RKO (cell line): ENCODE data around the gene TIFAB.
A peak's percentile ranks its signal among the peaks of the same experiment; 100 is the strongest.

Experiments used
- DNase-seq: peaks from one replicate; pipeline ENCODE4 v3.0.0-alpha.2; 2016; ENCODE audit warnings: low spot score

The TIFAB gene

DNA sequence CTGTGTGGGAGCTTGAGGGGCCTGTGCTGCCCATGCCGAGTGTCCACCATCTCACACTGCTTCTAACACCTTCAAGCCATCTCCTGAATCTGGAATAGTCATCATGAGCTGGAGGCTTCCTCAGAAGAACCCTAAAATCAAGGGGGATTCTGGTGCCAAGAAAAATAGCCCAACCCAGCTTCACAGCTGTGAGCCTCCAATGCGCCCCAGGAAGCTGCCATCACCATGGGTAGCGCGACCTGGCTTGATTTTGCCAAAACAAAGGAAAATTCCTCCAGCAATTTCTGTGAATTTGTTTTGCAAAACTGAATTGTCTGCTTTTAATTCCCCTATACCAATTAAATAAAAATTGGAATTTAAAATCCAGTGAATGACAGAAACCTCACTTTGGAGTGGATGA, 6.2 kb upstream of the TIFAB start:
- no peak for DNase-seq

DNA sequence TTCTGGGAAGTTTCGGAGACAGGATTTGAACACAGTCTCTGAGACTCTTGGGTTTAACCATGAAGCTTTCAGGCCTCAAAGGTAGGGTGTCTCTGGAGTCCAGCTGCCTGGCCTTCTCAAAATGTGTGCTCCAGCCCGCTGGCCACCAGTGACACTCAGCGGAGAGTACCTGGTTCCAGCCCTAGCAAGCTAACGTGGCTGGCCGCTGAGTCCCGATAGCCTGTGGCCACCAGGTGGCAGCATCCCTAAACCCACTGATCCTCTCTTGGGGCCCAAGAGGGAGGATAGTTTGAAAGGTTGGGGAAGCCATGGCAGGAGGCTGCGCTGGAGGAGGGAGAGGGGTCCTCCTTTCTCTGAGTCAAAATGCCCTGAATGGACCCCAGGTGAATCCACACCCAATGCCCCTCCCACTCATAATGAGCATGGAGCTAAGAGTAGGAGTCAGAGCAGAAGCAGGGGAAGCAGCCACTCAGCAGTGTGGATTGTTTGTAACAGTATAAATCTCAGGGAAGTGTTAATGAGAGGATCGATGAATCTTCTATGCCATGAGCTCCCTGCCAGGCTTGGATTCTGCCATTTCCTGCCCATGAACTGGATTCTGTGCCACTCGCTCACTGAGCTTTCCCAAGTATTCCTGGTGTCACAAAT, 5.4 kb upstream of the TIFAB start:
- peak; percentile 70 for DNase-seq

DNA sequence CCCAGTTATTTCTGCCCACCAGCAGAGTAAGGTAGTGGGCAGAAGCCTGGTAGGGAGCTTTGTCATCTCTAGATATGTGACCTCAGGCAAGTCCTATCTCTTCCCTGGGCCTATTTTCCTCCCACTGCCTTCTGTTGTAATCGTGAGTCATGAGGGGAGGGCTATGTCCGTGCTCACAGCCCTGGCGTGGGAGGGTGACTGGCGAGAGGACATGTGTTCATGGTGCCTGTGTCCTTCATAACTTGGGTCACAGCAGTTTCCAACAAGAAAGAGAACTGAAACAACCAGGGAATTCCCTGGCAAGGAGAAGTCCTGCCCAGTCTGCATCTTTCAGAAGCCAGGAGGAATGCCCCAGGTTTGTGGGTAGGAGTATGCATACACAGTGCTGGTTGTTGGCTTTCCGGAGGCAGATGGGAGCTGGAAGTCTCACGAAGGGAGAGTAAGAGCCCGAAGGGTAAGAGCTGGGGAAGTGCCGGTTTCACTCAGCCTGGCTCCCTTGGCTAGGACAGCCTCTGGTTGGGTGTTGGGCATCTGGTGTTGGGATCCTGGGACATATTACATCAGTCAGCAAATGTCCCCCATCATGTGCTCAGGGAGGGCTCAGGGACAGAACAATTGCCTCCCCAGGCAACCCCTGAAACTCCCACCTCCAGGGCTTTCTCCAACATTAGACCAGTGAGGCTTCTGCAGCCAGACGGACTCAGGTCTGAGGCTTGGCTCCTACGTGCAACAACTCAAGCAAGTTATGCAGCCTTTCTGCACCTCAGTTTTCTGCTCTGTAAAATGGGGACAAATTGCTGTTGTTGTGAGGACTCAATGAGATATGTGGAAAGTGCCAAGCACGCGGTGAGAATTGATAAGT, 4.3 kb upstream of the TIFAB start:
- DNase-seq = peak; percentile 56

DNA sequence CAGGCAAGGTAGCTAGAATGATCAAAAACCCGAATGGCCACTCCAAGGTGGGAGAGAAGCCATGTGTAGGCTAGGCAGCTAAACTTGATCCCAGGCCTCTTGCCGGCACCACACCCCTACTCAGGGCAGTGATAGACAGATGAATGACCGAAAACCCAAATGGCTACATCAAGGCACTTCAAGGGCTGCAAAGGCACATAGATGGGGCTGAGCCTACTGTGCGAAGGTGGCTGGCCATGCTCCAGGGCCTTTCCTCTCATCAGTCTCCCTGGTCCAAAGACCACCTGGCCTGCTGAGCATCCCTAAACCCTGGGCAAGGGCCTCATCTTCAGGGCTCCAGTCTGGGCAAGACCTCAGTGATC, 3.7 kb upstream of the TIFAB start:
- DNase-seq = no peak

DNA sequence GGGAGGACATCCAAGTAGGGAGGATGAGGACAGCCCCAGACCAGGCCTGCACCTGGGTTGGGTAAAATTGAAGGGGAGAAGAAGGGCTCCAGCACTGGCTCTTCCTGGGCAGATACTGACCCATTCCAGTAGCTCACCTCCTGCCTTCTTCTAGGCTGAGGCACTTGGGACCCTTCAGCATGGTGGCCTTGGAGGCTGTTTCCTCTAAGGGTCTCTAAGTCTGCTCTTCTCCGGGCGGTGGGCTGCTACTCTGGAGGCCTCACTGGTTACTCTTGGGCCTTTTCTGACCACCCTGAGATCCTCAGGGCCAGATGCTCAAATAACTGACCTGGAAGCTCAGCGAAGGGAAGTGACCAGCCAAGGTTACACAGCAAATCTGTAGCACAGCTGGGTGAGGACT, 2.8 kb upstream of the TIFAB start:
- no peak for DNase-seq

GRCh38 chr5:135453613-135454012, 1.5 kb upstream of the TIFAB start:
- DNase-seq = no peak

DNA sequence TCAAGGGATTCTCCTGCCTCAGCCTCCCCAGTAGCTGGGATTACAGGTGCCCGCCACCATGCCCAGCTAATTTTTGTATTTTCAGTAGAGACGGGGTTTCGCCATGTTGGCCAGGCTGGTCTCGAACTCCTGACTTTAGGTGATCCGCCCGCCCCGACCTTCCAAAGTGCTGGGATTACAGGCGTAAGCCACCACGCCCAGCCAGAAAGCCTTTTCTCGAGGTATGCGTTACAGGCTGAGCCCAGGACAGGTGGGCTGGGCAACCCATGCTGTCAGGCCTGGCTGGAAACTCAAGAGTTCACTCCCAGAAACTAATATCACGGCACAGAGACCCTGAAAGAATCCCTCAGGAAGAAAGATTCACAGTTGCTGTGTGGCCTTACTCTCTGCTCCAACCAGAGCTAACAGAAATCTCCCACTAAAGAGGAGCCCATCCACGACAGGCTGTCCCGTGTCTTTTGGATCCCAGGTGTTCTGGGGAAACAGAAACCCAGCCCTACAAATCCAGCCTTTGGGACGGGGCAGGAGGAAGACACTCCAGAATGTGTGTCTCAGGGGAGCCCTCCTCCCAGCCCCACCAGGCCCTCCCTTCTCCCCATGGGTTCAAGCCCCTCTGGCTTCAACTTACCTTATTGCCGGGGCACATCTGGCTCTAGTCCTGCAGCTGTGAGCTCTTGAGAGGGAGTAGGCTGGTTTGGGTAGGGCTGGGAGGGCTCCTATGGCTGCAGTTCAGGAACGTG, 400 bp downstream of the TIFAB start:
- DNase-seq = no peak

DNA sequence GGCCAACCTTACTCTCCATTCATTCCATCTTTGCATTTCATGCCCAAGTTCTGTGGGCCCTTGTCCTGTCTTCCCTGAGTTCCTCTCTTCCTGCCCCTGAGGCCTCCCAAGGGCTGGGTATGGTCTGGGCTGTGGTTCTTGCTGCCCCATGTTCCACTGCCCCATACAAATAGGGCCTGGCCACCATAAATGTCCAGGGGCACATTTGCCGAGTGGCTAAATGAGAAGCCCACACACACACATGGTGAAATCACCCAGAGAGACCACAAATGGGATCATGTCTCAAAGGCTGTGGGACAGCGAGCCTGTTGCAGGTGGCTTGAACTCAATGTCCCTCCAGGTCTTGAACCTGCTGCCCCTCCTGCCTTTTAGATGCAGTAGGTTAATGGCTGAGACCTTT, 1.2 kb downstream of the TIFAB start:
- no peak for DNase-seq

GRCh38 chr5:135450336-135450735, 1.8 kb downstream of the TIFAB start:
- DNase-seq = no peak

DNA sequence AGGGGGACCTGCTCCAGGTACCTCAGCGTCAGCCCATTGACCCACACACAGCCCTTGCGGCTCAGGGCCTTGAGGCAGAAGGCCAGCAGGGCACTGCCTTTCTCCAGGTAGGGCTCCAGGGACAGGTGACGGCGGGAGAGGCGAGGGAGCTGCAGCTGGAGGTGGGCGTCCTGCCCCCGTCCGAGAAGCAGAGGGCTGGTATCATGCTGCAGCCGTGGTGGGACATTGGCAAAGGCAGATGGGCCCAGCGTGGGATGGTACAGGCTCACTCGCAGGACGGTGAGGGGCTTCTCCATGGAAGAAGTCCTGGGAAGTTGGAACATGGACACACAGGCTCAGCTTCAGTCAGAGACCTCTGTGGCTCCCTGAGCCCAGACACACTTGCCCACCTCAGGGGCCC, 2.5 kb downstream of the TIFAB start:
- no peak for DNase-seq

DNA sequence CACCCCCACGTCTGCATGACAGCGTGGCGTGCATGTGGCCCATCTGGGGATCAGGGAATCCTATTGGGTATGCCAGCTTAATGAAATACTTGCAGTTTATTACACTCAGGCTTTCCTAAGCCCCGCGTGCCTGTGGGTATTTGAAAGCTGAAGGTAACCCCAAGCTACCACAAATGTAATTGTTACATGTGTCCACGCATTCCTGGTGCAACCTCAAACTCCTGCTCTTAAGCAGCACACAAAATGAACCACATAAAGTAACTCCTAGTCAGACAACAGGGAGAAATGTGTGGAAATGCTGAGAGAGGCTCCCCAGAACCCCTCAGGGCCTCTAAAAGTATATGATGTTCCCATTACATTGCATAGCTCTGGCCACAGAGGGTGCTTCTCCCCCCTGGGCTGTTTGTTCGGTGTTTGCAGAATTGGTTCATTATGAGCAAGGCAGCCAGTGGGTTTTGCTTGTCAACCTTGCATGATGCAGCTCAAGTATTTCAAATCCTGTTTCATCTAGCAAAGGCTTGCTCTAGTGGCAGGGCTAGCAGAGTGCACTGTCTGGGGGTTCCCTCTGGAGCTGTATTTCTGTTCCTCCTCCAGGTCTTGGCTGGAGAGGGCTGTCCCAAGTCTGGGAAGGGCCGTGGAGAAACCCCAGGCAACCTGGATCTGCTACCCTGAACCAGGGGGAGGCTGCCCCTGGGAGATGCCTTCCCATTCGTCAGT, 3.2 kb downstream of the TIFAB start:
- DNase-seq = no peak

DNA sequence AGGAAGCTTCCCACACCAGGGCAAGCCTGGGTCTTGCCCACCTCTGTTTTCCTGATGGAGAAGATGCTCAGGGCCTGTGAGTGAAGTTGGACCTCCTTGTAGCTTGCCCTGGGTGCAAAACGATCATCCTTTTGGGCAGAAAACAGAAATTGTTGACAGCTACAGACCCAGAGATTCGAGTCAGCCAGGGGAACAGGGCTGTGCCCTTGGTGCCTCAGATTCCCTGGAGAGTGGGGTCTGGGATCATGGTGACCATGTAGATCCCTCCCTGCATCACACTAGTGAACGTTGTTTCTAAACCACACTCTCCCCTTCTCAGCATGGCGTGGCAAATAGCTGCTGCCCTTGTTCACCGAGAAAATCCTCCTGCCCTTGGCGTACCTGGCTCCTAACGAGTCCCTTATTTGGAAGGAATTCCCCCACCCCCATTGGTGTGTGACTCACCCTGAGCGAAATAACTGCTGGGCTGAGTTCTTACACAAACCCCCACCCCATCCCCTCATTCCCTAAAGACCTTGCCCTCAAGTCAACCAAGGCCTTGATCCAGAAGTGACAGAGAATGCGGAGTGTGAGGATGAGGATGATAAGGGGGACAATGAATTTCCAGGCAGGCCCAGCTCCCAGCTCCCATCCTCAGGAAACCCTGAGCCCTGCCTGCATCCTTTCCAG, 3.9 kb downstream of the TIFAB start:
- no peak for DNase-seq

DNA sequence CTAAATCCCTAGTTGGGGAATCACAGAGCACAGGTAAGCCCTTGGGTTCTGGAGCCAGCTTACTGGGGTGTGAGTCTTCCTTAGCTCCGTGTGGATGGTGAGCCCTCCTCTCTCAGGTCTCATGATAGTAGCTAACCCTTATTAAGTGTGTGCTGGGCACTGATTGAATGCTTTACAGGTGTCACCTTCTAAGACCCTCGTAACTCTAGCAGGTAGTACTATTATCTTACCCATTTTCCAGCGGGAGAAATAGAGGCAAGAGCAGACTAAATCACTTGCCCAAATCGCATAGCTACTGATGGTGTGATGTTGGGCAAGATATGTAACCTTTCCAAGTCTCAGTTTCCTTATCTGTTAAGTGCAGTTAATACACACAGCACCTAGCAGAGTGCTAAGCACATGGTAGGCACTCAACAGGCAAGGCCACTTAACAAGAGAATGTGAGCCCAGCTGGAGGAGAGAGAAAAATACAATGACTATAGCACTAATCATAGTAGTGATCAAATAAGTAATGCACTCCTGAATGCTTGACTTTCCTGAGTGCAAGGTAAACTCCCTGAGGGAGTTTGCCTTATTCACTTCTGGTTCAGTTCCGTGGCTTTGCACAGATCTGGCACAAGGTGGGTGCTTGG, 4.7 kb downstream of the TIFAB start, which contains the start of gene DCANP1:
TSS of gene DCANP1 (minus strand) at position 51 of the 632 bp plus-strand sequence. CDS start 240 bp downstream, outside the sequence.
- DNase-seq = no peak

- DNase-seq = no peak
Measured at GRCh38 chr5:135446615-135447014, 5.5 kb downstream of the TIFAB start.

GRCh38 chr5:135446206-135446605, 5.9 kb downstream of the TIFAB start:
- DNase-seq = no peak

DNA sequence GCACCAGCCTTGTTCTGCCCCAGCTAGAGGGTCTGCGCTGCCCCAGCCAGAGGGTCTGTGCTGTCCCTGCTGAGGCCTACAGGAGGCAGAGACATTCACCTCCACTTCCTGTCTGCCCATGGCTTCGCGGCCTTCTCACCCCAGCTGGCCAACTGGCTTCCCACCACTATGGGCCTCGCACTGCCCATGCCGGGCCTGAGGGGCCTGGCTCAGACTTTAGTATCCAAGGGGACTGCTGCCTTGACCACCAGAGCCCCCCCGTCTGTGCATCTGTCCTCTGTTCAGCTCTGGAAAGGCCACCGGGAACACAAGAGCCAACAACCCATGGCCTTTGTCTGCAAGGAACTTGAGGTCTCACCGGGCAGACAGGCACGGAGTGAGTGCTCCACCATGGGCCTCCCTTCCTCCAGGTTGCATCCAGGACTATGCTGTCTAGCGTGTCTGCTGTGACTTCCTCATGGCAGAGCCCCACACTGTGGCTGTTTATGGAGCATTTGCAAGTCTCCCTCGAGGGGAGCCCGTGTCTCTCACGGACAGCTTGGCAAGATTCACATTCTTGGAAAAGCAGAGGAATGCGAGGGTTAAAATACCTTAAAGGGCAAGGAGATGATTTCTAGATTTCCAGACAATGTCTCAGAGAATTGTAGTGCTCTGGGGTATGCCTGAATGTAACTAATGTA, 6.7 kb downstream of the TIFAB start:
- DNase-seq = no peak

DNA sequence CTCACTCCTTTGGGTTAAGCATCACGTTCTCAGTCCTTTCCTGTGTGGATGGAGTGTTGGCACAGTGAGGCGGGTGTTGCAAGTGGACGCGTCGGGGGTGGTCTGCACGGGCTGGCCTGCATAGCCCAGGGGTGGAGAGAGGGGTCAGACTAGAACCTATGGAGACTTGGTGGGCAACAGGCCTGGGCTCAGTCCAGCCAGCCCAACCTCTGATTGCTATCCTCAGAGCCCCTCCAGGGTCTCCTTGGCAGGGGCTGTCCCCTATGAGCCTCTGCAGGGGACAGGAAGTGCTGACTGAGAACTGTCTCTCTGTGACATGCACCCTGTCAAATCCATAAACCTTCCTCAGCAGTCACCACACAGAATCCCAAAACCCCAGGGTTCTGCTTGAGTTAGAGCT, 7.3 kb downstream of the TIFAB start:
- no peak for DNase-seq

DNA sequence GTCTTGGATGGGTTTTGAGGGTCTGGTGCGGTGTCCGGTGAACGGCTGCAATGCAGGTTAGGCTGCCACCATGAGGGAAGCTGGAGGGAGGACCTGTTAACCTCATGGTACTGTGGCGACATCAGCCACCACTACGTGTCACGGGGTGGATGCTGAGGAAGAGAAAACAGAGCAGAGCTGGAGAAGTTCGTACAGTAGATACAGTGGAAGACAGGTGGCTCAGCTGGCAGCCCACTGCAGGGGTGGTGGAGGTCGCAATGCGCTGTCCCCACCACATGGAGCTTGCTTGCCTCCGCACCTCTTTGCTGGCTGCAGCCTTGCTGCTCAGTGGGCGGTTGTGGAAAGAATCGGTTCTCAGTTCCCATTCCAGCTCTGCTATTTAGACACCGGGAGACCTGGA, 7.8 kb downstream of the TIFAB start:
- DNase-seq = no peak

DNA sequence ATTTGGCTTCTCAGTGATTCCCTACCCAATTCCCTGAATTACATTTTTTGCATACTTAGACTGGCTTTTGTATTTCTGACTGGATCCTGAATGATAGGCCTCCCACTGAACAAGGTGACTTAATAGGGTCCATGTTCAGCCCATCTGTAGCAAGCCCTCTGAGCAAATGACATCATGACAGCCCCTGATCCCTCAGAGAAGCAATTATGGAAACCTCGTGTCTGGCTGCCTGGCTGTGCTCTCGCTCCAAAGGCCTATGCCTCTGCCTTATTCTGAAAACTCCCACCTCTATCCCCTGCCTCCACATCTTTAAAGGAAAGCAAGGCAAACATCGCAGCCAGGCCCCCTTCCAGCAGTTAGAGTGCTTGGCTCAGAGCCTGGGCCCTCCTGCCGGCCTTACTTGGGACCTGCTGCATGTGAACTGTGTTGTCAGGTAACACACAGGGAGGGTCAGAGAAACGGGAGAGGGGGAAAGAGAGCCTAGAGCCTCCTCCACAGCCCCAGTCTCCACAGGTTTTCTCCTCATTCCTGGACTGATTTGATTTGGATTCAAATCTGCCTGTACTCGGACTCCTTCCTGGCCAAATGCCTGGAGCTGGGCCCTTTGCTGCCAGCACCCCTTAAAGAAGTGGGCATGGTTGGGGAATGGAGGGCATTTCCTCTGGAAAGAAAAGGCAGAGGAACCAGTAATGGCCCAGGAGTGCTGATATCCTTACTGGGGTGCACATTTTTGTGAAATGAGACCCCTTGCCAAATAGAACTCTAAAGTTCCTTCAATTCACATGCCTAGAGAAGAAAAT, 8.8 kb downstream of the TIFAB start:
- DNase-seq = no peak
